ENCODE measurements around the gene DNAJC28.

- TF ChIP-seq CTCF (IDR thresholded peaks at IDR 0.05), result no peak
- no peak for TF ChIP-seq POLR2A (IDR thresholded peaks at IDR 0.05)
Measured at GRCh38 chr21:33477066-33477465, 14.4 kb downstream of the DNAJC28 start.

All from sigmoid colon (tissue), 3 donors.